ENCODE data around the gene DMAC2. TPM values are rescaled to one million over a fixed set of nuclear protein-coding genes. Genes with fewer than 3 reads are reported as not detected.

DMAC2 gene
- total RNA-seq, 1 experiment from 2014 or later: 77.6 TPM

- peaks cover 9% of the 10 kb centered on the region for H3K4me1 Mint-ChIP-seq
- ChIA-PET CTCF (interaction anchor here (1.6 kb wide), 1 partner anchor 13 kb away, joined by 3 read pairs; no protein-coding TSS in a partner anchor), POLR2A (no interaction called here)
- no peak overlapping the region for H3K4me3 Mint-ChIP-seq
- H3K9me3 Mint-ChIP-seq: no peaks in the 10 kb centered on the region
- ATAC-seq: no peak
- TF ChIP-seq FOXK1 (CRISPR knock-in tag; IDR thresholded peaks at IDR 0.05): no peak
- TF ChIP-seq JAZF1 (CRISPR knock-in tag; IDR thresholded peaks at IDR 0.05): no peak
- TF ChIP-seq AR (CRISPR knock-in tag; IDR thresholded peaks at IDR 0.05): no peak
- TF ChIP-seq STAT6 (CRISPR knock-in tag; conservative IDR thresholded peaks at IDR 0.05; ENCODE audit: low read depth): no peak
- no peak for TF ChIP-seq PREB (CRISPR knock-in tag; IDR thresholded peaks at IDR 0.05; ENCODE audit: borderline replicate concordance)
- TF ChIP-seq CBFB (CRISPR knock-in tag; IDR thresholded peaks at IDR 0.05; ENCODE audit: low read depth): no peak
- TF ChIP-seq NFYB (CRISPR knock-in tag; conservative IDR thresholded peaks at IDR 0.05; ENCODE audit: low read depth): no peak
- no peak for TF ChIP-seq CTCF (IDR thresholded peaks at IDR 0.05)
- no peak for TF ChIP-seq SP1 (CRISPR knock-in tag; conservative IDR thresholded peaks at IDR 0.05)
- no peak for TF ChIP-seq MXD4 (CRISPR knock-in tag; IDR thresholded peaks at IDR 0.05; ENCODE audit: borderline replicate concordance)
- TF ChIP-seq HMGXB4 (CRISPR knock-in tag; IDR thresholded peaks at IDR 0.05): no peak
- TF ChIP-seq GABPB1 (CRISPR knock-in tag; IDR thresholded peaks at IDR 0.05): no peak
- no peak for TF ChIP-seq ZNF121 (CRISPR knock-in tag; IDR thresholded peaks at IDR 0.05)
- no peak for TF ChIP-seq ESRRA (CRISPR knock-in tag; IDR thresholded peaks at IDR 0.05; ENCODE audit: borderline replicate concordance)
- TF ChIP-seq IRF2 (CRISPR knock-in tag; IDR thresholded peaks at IDR 0.05; ENCODE audit: borderline replicate concordance, low read depth): no peak
- TF ChIP-seq ERG (CRISPR knock-in tag; IDR thresholded peaks at IDR 0.05): no peak
- no peak for DNase-seq (ENCODE audit: low spot score)
- no peaks in the 10 kb centered on the region for H3K27me3 Mint-ChIP-seq (ENCODE audit: low read depth)
- H3K27ac Mint-ChIP-seq: no peak overlapping the region
- H3K36me3 Mint-ChIP-seq: peaks cover 9% of the 10 kb centered on the region
These were observed 16.8 kb downstream of the DMAC2 start for GRCh38 chr19:41422955-41423354.
